GM12878 (cell line): ENCODE measurements around the gene CACNA2D2.

Source experiments
- CHD1 ChIP-seq: IDR thresholded peaks from 2 replicates; pipeline ENCODE4 v1.6.1; 2012; ENCODE audit warnings: low read depth, low read length, improper control_type of control experiment
- JUND ChIP-seq: IDR thresholded peaks from 2 replicates; pipeline ENCODE4 v1.6.1; 2012; ENCODE audit warnings: low read depth, mild to moderate bottlenecking, low read length, improper control_type of control experiment, moderate library complexity
- TF ChIP-seq, protein P1 (sequence below): fragments of 450-650 bp; IDR thresholded peaks from 2 replicates; pipeline ENCODE4 v1.6.1; 2017; ENCODE audit warnings: antibody characterized with exemption, mild to moderate bottlenecking, moderate library complexity
- TF ChIP-seq, protein P2 (sequence below), 3 experiments: IDR thresholded peaks in 2 of 3; conservative IDR thresholded peaks in 1 of 3; 2 replicates each; pipeline ENCODE4 v1.5.1; 2011; ENCODE audit warnings: low read depth in 3 of 3, low read length in 3 of 3, mild to moderate bottlenecking in 3 of 3, control low read depth in 2 of 3, moderate library complexity in 2 of 3, inconsistent platforms in 1 of 3, mixed read lengths in 1 of 3; ENCODE audit not compliant: control insufficient read depth in 2 of 3, insufficient read depth in 1 of 3; ENCODE audit errors: extremely low read depth in 1 of 3

DNA sequence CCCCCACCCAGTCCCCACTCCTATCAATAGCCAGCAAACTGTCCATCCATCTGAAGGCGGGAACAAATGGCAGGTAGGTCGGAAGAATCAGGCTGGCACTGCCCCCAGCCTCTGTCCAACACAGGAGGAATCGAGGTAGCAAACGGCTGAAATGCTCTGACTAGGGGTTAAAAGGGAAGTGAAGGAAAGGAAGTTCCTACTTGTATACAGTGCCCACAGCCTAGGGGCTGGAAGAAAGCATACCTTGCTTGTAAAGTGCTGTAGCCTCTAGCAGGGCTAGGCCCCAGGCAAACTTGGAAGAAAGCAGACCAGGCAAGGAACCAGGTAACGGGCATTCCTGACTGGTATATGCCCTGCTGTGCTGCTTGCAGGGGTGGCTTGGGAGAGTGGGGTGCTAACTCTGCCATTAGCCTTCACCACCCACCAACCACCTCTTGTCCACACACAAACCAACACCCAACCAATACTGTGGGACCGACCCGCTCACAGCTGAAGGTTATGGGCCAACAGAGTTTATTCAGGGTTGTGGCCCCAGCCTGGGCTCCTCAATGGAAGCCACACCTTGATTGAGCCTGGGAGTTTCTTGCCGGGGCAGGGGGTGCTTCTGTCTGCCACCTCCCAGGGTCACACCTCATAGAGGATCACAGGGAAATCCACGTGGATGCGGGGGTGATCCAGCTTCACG lies 177.8 kb downstream of the CACNA2D2 start:
- TF ChIP-seq, protein P1, sequence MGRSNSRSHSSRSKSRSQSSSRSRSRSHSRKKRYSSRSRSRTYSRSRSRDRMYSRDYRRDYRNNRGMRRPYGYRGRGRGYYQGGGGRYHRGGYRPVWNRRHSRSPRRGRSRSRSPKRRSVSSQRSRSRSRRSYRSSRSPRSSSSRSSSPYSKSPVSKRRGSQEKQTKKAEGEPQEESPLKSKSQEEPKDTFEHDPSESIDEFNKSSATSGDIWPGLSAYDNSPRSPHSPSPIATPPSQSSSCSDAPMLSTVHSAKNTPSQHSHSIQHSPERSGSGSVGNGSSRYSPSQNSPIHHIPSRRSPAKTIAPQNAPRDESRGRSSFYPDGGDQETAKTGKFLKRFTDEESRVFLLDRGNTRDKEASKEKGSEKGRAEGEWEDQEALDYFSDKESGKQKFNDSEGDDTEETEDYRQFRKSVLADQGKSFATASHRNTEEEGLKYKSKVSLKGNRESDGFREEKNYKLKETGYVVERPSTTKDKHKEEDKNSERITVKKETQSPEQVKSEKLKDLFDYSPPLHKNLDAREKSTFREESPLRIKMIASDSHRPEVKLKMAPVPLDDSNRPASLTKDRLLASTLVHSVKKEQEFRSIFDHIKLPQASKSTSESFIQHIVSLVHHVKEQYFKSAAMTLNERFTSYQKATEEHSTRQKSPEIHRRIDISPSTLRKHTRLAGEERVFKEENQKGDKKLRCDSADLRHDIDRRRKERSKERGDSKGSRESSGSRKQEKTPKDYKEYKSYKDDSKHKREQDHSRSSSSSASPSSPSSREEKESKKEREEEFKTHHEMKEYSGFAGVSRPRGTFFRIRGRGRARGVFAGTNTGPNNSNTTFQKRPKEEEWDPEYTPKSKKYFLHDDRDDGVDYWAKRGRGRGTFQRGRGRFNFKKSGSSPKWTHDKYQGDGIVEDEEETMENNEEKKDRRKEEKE: no peak
- no peak for TF ChIP-seq JUND
- TF ChIP-seq CHD1: no peak
- TF ChIP-seq, protein P2, sequence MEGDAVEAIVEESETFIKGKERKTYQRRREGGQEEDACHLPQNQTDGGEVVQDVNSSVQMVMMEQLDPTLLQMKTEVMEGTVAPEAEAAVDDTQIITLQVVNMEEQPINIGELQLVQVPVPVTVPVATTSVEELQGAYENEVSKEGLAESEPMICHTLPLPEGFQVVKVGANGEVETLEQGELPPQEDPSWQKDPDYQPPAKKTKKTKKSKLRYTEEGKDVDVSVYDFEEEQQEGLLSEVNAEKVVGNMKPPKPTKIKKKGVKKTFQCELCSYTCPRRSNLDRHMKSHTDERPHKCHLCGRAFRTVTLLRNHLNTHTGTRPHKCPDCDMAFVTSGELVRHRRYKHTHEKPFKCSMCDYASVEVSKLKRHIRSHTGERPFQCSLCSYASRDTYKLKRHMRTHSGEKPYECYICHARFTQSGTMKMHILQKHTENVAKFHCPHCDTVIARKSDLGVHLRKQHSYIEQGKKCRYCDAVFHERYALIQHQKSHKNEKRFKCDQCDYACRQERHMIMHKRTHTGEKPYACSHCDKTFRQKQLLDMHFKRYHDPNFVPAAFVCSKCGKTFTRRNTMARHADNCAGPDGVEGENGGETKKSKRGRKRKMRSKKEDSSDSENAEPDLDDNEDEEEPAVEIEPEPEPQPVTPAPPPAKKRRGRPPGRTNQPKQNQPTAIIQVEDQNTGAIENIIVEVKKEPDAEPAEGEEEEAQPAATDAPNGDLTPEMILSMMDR (IDR thresholded peaks at IDR 0.05 in 2 of 3, conservative IDR thresholded peaks at IDR 0.05 in 1 of 3; ENCODE audit: control insufficient read depth in 2 of 3, extremely low read depth in 1 of 3, insufficient read depth in 1 of 3, low read depth in 3 of 3, low read length in 3 of 3): no peak
